Measurements from ENCODE around the gene PADI3.

GRCh38 chr1:17237561-17237903, 11.4 kb upstream of the PADI3 start:
- TF ChIP-seq POLR2A (IDR thresholded peaks at IDR 0.05), result no peak
- no peak for TF ChIP-seq CTCF (IDR thresholded peaks at IDR 0.05)
